ENCODE data around the gene TWSG1.
"Not testable (repeated sequence)": the region's sequence is repeated elsewhere in the genome, so short reads cannot be mapped to it uniquely, and the experiment has no call there.

Gene TWSG1

DNA sequence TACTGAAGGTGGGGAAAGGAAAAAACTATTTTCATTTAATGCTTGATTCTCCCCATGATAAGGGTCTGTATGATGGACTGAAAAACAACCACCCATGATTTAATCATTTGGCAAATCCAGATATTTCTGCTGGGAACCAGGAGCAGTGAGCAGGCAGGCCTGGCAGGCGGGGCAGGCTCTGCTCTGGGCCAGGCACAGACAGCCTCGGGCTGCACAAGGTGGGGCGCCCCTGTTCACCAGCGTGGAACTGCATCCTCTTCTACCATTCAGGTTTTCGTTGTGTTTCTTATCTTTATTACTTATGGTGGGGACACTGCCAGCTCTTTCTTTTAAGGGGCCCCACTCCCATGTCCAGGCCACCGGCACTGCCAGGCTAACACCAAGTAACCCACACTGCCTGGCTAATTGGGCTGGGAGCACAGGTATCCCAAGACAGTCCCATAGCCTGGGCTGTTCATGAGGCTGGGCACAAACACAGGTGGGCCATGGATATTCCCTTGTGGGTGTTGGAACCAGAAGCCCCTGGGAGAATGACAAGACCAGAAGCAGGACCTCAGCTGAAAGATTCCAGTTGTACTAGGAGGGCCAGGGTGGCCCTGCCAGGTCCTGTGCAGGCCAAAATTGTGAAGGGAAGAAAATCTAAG is 83.6 kb downstream of the TWSG1 start:
- H3K27ac ChIP-seq: no peak overlapping the region
- TF ChIP-seq, protein P1, sequence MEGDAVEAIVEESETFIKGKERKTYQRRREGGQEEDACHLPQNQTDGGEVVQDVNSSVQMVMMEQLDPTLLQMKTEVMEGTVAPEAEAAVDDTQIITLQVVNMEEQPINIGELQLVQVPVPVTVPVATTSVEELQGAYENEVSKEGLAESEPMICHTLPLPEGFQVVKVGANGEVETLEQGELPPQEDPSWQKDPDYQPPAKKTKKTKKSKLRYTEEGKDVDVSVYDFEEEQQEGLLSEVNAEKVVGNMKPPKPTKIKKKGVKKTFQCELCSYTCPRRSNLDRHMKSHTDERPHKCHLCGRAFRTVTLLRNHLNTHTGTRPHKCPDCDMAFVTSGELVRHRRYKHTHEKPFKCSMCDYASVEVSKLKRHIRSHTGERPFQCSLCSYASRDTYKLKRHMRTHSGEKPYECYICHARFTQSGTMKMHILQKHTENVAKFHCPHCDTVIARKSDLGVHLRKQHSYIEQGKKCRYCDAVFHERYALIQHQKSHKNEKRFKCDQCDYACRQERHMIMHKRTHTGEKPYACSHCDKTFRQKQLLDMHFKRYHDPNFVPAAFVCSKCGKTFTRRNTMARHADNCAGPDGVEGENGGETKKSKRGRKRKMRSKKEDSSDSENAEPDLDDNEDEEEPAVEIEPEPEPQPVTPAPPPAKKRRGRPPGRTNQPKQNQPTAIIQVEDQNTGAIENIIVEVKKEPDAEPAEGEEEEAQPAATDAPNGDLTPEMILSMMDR (conservative IDR thresholded peaks at IDR 0.05): no peak

DNA sequence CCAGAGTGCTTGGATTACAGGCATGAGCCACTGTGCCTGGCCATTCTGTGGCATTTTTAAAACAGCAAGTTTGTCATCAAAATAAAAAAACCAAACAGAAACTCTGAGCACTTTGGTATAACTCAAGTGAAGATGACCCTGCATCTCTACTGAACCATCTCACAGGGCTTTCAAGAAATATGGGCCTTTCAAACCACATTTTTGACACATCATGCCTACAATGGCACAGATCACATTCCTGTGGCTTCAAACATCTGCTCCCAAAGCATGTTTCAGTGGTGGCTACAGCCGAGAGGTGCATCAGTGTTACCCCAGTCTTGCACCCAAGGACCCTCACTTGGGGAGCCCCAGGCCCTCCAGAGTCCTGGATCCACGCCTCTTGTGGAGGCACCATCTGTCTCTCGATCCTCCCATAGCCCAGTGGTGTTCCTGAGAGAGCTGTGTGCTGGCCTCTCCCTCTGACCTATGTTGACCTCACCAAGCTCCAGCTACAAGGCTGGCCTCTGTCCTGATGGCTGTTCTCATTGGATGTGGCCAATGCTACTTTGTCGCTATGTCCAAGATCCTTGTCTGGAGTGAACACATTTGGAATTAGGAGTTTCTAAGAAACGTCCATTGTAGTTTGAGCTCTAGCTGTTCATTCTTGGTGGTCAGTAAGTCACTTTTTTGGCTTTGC is 85.5 kb downstream of the TWSG1 start:
- TF ChIP-seq, protein P1 (conservative IDR thresholded peaks at IDR 0.05): no peak
- H3K27ac ChIP-seq: no peak overlapping the region

DNA sequence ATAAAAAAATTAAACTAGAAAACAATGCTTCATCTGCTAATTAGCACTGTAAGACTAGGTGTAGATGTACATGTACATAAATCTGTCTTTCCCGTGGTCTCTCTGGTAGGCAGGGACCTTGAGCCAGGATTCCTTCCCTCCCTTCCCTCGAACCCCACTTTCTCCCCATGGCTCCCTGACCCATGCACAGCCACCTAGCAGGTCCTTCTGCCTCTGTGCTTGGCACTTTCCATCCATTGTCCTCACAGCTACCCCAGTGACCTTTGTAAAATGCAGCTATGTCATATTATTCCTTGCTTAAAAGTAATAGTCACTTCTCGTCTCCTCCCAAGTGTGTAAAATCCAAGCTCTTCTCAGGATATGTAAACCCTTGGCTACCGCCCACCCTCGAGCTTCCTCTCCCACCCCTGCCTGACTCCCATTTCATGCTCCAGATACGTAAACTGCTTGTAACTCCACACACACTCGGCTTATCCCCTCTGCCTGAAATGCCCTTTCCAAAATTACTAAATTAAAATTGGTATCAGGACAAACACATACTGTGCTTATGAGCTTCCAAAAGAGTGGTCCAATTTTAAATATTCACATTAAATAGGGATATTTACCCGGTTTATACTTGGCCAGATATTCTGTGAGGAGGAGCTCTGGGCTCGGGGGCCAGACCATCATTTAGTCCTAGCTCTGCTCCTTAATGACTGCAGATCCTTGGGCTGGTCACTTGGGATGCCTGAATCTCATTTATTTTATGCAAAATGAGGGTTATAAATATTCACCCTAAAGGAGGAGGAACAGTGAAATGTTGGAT is 86.7 kb downstream of the TWSG1 start:
- no peak overlapping the region for H3K27ac ChIP-seq
- TF ChIP-seq, protein P1 (conservative IDR thresholded peaks at IDR 0.05): no peak

DNA sequence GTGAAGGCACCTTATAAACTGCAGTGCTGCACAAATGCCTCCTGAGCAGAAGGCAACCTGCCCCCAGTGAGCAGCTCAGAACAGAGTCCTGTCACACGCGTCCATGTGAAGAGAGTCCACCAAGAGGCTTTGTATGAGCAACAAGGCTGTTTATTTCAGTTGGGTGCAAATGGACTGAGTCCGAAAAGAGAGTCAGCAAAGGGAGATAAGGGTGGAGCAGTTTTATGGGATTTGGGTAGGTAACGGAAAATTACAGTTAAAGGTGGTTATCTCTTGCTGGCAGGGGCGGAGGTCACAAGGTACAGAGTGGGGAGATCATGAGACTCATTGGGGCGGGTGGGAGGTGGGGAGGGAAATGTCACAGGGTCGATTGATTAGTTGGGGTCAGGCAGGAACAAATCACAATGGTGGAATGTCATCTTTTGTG is 87.3 kb downstream of the TWSG1 start:
- H3K27ac ChIP-seq: no peak overlapping the region
- TF ChIP-seq, protein P1 (conservative IDR thresholded peaks at IDR 0.05): no peak

DNA sequence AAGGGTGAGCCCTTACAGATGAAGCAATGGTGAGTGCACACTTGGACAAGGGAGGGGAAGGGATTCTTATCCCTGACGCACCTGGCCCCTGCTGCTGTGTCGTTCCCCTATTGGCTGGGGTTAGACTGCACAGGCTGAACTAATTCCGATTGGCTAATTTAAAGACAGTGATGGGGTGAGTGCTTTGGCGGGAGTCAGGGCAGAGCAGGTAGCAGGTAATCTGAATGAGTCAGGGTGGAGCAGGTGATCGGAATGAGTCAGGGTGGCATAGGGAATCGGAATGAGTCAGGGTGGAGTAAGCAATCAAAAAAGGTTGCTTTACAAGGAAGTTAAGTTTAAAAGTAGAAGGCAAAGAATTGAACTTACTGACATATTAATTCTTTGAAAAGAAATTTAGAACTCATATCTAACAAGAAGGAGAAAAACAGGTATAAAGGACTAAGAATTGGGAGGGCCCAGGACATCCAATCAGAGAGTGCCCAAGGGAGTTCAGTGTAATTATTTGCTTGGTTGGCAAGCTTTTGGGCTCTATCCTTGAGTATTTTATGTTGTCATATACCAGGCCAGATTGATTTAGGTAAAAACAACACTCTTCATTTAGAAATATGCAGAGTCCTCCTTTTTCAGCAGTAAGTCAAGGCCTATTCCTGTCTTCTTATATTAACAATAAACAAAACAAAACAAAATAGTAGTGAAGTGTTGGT is 88.4 kb downstream of the TWSG1 start:
- H3K27ac ChIP-seq: no peak overlapping the region
- TF ChIP-seq, protein P1 (conservative IDR thresholded peaks at IDR 0.05): no peak

DNA sequence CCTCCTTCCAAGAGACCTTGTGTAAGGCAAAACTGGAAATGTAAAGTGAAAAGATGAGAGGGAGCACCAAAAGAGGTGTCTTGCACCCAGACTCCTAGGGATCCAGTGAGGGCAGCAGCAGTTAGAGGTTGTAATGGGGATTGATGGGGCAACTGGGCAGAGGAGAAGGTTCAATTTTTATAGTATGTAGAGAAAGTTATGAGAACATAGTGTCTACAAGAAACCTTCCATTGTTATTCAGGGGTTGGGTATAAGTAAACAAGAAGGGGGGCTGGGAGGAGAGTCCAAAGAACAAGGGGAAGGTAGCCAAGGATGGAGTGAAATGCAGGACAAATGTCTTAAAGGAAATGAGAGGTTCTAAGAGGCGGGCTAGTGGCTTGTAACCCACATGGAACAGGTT is 89.1 kb downstream of the TWSG1 start:
- H3K27ac ChIP-seq: not testable (repeated sequence)

DNA sequence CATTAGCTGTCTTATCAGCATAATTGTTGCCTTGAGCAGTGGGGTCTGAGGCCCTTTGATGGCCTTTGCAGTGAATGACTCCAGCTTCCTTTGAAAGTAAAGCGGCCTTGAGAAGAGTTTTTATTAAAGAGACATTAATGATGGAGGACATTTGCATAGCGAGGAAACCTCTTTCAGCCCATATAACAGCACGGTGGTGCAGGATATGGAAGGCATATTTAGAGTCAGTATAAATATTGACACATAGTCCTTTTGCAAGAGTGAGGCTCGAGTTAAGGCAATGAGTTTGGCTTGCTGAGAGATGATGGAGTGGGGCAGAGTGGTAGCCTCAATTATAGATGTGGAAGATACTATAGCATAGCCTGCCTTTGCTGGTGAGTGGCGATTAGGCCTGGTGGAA is 89.7 kb downstream of the TWSG1 start:
- not testable (repeated sequence) for H3K27ac ChIP-seq

DNA sequence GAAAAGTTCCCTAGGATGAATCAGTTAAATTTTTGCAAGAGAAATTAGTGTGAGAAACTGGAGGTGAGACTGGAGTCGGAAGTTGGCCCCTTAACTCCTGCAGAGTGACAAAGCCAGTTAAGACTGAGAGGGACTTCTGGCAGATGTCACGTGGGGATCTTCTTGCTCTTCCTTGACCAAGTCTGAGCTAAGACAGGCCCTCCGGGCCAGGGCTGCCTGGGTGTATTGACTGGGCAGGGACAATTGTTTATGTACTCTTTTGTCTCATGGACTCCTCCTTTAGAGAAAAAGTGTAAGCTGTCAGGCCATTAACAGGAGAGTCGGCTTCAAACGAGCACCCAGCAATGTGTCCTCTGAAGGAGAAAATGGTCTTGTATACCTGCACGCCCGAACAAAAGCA is 92.2 kb downstream of the TWSG1 start:
- TF ChIP-seq, protein P1 (conservative IDR thresholded peaks at IDR 0.05): no peak

More for the DNA sequence above, 92.2 kb downstream of the TWSG1 start:
- H3K27ac ChIP-seq: peak overlapping the region; percentile 88; the same call in 1 of the 2 replicates

Measured in VCaP (cell line).